ENCODE results near the gene SRP14.
"Not testable (repeated sequence)": the region's sequence is repeated elsewhere in the genome, so short reads cannot be mapped to it uniquely, and the experiment has no call there.

SRP14 gene

GRCh38 chr15:40034186-40034946 lies 4.6 kb downstream of the SRP14 start:
- in situ Hi-C loops (cut with MboI; ENCODE audit: low sequenced_read_pairs) = no loop called here

GRCh38 chr15:40032125-40032839 lies 6.7 kb downstream of the SRP14 start:
- in situ Hi-C loops (cut with MboI; ENCODE audit: low sequenced_read_pairs) = no loop called here

DNA sequence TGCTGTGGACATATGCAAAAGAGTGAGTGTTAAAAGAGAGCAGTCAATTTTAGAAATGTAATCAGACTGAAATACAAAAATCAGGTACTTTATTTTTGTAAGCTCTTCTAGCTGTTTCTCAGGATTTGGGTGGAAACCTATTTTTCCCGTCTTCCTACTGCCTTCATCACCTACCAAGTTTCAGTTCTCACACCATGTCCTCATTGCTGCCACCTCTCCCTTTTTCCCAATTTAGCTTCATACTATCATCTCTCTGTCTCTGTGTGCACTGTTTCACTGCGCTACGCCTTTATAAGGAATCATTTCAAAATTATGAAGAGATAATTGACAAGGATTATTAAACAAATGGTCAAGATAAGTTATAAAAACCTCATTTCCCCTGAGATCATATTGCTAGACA lies 7.7 kb downstream of the SRP14 start:
- in situ Hi-C loops (cut with MboI; ENCODE audit: low sequenced_read_pairs) = no loop called here

DNA sequence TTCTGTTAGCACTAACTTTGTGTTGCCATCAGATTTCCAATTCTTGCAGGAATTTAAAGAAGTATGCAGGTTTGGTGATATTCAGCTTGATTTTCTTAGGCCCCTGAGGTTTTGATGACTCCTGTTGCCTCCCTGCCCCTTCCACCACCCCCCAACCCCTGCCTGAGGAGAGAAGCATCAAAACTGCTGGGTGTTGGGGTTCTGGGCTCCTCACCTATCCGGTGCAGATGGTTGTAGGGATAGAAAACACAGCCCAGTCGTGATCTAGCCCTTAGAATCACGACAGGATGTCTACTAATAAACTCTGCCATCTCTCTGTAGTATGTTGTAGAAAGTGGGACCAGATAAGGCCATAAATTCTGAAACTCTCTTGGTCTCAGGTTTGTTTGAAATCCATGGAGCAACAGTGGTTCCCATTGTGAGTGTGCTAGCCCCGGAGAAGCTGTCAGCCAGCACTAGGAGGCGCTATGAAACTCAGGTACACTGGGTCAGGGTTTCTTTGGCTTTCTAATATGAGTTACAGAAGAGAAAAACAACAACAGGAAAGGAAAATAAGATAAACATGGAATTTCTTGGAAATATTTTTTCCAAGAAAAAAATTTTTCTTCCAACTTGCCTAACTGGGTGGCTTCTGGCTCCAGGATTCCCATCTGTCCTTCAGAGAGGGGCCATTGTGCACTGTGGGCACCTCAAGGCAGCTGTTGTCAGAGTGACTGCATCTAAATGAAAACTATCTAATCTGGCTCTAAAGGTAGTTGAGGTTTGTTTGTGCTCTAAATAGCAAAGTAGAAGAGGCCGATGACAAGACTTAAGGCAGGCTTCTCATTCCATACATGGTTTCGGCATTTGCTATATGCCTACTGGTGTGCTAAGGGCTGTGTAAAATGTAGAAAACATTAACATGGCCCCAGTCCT lies 8.7 kb downstream of the SRP14 start:
- in situ Hi-C loops (cut with MboI; ENCODE audit: low sequenced_read_pairs) = no loop called here

DNA sequence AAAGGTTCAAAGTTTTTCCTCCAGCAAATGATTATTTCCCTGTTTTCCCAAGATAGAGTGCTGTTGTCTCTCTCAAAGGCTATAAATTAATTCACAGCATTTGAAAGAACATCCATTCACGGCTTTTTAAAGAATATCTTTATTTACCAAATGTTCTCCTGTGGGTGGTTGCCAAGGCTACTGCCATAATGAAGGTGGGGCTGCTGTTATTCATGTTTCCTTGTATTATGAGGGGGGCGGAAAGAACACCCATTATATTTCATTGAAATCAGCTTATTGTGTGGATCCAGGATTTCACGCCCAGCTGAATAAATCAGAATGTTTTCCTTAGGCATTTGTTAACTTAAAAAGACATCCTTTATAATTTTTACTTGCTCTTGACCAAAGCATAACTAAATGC lies 10.1 kb downstream of the SRP14 start:
- in situ Hi-C loops (cut with MboI; ENCODE audit: low sequenced_read_pairs) = no loop called here

DNA sequence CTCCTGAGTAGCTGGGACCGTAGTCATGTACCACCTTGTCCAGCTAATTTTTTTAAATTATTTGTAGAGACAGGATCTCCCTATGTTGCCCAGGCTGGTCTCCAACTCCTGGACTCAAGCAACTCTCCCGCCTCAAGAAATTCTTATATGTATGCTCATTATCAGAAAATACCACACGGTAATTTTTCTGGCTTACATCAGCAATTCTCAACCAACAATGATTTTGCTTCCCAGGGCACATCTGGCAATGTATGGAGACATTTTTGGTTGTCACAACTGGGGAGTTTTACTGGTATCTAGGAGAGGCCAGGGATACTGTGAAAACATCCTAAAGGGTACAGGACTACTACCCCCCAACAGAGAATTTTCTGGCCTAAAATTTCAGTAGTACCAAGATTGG lies 10.8 kb downstream of the SRP14 start:
- in situ Hi-C loops (cut with MboI; ENCODE audit: low sequenced_read_pairs) = no loop called here

DNA sequence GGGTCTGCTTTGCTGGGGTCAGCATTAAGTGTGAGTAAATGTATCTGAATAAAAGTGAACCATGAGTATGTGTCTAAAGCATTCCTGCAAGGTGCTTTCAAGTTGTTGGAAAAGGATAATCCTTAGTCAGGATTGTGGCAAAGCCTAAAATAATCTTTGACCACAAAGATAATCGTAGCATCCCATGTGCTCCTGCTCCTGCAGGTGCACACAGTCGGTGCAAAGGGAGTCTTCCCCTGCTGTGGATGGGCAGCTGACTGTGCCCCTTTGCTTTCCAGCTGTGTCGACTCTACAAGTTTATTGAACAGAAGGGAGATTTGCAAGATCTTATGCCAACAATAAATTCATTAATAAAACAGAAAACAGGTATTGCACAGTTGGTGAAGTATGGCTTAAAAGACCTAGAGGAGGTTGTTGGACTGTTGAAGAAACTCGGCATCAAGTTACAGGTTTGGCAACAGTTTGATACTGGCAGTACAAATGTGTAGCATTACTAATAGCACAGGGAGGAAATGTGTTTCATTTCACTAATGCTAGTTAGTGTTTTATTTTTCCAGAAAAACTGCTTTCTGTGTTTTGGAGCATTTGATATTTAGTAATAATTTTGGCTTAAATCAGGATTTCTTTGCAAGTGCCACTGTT lies 22.6 kb downstream of the SRP14 start:
- in situ Hi-C loops (cut with MboI; ENCODE audit: low sequenced_read_pairs) = no loop called here

- in situ Hi-C loops (cut with MboI; ENCODE audit: low sequenced_read_pairs) = no loop called here
Observed at GRCh38 chr15:40014390-40014789, 24.6 kb downstream of the SRP14 start.

- in situ Hi-C loops (cut with MboI; ENCODE audit: low sequenced_read_pairs) = not testable (repeated sequence)
Observed at GRCh38 chr15:40013372-40013771, 25.6 kb downstream of the SRP14 start.

GRCh38 chr15:40011303-40011702 lies 27.7 kb downstream of the SRP14 start:
- in situ Hi-C loops (cut with MboI; ENCODE audit: low sequenced_read_pairs) = no loop called here

DNA sequence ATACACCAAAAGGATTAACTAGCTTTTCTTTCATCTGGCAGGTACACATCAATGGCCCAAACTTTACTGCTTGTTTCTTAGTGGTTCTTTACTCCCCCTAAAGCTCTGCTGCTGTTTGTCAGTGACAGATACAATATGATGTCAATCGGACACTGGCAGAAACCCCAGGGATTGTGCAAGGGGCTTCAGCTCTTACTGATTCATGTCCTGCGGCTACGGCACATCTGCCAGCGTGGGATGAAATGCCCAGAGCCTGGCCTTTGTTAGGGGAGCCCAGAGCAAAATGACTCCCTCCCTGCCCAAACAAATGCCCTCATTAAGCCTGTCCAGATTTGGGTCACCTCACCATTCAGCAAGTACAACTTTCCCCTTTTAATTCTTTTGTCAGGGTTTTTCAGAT lies 28.3 kb downstream of the SRP14 start:
- in situ Hi-C loops (cut with MboI; ENCODE audit: low sequenced_read_pairs) = no loop called here

- in situ Hi-C loops (cut with MboI; ENCODE audit: low sequenced_read_pairs) = no loop called here
Observed at GRCh38 chr15:40008061-40008765, 30.8 kb downstream of the SRP14 start.

DNA sequence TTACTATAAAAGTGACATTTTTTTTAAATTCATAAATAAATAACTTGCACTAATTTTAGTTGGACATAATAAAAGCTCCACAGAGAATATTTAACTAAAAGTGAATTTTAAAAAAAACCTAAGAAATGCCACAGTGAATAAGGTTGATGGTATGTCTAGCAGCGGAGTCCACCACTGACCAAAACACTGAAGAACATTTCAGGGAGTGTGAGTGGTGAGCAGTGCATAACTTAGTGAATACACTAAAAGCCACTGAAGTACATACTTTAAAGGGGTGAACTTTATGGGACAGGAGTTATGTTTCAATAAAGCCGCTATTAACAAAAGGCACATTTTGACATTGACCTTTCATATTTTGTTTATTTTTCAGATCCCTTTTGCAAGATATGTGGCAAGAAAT lies 32.3 kb downstream of the SRP14 start:
- in situ Hi-C loops (cut with MboI; ENCODE audit: low sequenced_read_pairs) = no loop called here

GRCh38 chr15:40006003-40006402 lies 33.0 kb downstream of the SRP14 start:
- in situ Hi-C loops (cut with MboI; ENCODE audit: low sequenced_read_pairs) = no loop called here

DNA sequence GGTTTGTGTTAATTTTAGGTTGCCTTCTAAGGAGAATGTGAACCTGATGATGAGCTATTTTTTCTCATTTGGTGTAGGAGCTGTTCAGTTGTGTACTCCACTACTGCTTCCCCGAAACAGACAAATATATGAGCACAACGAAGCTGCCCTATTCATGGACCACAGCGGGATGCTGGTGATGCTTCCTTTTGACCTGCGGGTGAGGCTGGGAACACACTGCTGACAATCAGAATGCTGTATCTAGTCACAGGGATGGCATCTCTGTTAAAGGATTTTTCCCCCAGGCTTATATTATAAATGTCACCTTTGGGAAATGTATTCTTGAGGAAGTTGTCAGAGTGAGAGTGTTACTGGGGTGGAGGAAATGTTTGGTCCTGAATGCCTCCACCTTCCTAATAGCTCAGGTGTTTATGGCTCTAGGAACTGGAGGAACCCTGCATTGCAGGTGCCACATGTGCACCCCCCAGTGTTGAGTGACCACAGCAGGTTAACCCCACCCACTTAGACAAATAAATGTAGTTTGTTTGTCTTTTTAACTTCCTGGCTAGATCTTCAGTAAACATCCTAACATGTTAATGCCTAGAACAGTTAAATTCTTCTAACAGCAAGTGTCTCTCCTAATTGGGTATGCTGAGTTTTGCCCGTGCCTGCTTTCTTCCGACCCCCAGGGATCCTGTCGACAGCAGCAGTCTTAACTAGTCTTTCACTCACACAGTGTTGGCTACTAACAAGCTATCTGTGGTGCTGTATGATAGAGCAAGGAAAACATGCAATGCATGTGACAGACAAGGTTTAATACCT lies 35.7 kb downstream of the SRP14 start:
- in situ Hi-C loops (cut with MboI; ENCODE audit: low sequenced_read_pairs) = no loop called here

DNA sequence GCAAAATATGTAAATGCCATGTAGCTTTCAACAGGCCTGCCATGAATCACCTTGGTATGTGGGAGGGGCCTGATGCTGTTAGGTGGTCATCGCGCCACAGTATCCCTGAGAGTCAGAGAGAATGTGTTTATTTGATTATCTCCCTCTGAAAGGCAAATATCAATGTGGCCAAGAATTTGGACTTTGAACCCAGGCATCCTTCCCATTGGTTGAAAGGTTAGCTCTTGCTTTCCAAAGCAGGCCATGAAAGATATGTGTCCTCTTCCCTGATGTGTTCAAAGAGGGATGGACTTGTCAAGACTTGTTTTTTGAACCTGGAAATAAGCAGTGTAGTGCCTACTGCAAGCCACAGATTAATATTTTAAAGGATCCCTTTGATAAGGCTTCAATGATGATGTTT lies 36.7 kb downstream of the SRP14 start:
- in situ Hi-C loops (cut with MboI; ENCODE audit: low sequenced_read_pairs) = no loop called here

- in situ Hi-C loops (cut with MboI; ENCODE audit: low sequenced_read_pairs) = no loop called here
Observed at GRCh38 chr15:39999538-40000200, 39.3 kb downstream of the SRP14 start.

DNA sequence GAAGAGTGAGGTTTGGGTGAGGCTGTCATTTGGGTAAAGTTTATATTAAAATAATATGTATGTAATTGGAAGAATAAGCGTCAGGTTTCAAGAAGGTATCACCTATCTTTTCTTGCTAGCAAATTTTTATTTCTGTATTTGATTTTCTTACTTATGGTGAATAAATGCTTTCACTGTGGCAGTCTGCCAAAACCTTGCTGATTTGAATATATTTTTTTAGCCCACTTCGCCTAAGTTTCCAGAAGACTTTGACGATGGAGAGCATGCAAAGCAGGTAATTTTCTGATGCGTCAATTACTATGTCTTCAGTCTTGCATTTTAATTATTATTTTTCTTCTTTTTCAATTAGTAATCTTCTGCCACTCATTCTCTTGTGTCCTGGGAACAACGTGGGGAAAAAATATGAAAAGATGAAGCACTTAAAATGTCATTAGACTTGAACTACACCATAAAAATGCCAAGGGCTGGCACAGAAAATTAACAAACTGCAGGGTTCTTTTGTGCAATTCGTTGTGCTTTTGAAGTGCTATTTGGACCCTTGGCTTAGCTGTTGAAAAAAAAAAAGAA lies 40.4 kb downstream of the SRP14 start:
- in situ Hi-C loops (cut with MboI; ENCODE audit: low sequenced_read_pairs) = no loop called here

- in situ Hi-C loops (cut with MboI; ENCODE audit: low sequenced_read_pairs) = no loop called here
Observed at GRCh38 chr15:39997639-39998038, 41.3 kb downstream of the SRP14 start.

Data from HL-60/S4 (cell line).